ENCODE measurements around the gene MYADML2. TPM values are rescaled to one million over a fixed set of nuclear protein-coding genes. Genes with fewer than 3 reads are reported as not detected.

The MYADML2 gene
- total and polyA plus RNA-seq, 7 donors: 0.47 to 95.8 (median 11.0) TPM

DNA sequence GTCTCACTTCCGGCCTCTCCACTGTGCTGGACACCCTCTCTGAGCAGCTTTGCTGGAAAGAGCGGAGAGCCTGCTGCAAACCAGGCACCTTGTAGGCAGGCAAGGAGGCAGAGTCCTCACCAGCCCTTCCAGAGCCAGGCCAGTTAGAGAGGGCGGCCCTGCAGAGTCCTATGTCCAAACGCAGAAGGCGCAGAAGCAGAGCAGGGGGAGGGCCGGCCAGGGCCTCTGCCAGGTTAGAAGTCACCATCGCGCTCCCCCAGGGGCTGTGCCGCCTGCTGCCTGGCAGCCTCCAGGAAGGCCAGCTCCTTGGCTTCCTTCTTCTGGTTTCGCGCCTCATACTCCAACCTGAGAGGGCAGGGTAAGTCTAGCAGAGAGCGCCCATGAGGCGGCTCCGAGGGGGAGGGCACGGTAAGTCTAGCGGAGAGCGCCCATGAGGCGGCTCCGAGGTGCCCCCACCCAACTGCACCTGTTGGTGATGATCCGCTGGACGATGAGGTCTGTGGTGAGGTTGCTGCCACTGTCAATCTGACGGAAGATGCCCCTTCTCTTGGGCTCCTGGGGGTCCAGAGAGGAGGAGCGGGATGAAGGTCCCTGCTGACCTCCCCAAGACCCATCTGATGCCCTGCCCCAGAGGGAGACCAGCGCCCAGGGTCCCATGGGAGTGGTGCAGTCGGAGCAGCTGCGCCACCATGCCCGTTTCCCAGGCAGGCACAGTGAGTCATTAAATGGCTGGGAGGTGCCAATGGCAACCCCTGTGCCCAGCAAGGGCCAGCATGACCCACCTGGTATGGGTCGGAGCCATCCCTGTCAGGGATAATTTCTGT is 42.2 kb downstream of the MYADML2 start:
- Histone ChIP-seq H3K36me3 (ENCODE audit: insufficient read depth in 1 of 2, low read depth in 1 of 2) (peaks cover 0 to 38% of the 10 kb centered on the region in 2 donors), H3K4me1 (peaks cover 16% of the 10 kb centered on the region), H3K27ac (no peak overlapping the region), H3K4me3 (no peak overlapping the region), H3K27me3 (ENCODE audit: insufficient read depth in 3 of 3, low read length in 2 of 3) (no peaks in the 10 kb centered on the region), H3K9me3 (no peaks in the 10 kb centered on the region)
- intact Hi-C loops (cut with DNase I): no loop called here
- WGBS, 3 donors: 84 to 93% (median 87%) methylated on average over 27 to 28 of the region's 28 CpGs
- ATAC-seq (no peak), DNase-seq (no peak)
- TF ChIP-seq, protein P1, sequence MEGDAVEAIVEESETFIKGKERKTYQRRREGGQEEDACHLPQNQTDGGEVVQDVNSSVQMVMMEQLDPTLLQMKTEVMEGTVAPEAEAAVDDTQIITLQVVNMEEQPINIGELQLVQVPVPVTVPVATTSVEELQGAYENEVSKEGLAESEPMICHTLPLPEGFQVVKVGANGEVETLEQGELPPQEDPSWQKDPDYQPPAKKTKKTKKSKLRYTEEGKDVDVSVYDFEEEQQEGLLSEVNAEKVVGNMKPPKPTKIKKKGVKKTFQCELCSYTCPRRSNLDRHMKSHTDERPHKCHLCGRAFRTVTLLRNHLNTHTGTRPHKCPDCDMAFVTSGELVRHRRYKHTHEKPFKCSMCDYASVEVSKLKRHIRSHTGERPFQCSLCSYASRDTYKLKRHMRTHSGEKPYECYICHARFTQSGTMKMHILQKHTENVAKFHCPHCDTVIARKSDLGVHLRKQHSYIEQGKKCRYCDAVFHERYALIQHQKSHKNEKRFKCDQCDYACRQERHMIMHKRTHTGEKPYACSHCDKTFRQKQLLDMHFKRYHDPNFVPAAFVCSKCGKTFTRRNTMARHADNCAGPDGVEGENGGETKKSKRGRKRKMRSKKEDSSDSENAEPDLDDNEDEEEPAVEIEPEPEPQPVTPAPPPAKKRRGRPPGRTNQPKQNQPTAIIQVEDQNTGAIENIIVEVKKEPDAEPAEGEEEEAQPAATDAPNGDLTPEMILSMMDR (IDR thresholded peaks at IDR 0.05): no peak

GRCh38 chr17:81903896-81904599 is 43.0 kb downstream of the MYADML2 start:
- DNase-seq (no peak), ATAC-seq (no peak)
- intact Hi-C loops (cut with DNase I): no loop called here
- H3K27ac ChIP-seq: no peak overlapping the region
- WGBS, 3 donors: 90 to 96% (median 94%) methylated on average over 24 of the region's 24 CpGs
- H3K4me1 ChIP-seq: peaks cover 16% of the 10 kb centered on the region
- no peak overlapping the region for H3K4me3 ChIP-seq
- no peaks in the 10 kb centered on the region for H3K9me3 ChIP-seq
- H3K27me3 ChIP-seq (ENCODE audit: insufficient read depth in 3 of 3, low read length in 2 of 3): no peaks in the 10 kb centered on the region
- TF ChIP-seq, protein P1 (IDR thresholded peaks at IDR 0.05): no peak
- peaks cover 0 to 43% of the 10 kb centered on the region in 2 donors for H3K36me3 ChIP-seq (ENCODE audit: insufficient read depth in 1 of 2, low read depth in 1 of 2)

GRCh38 chr17:81903415-81903831 is 43.6 kb downstream of the MYADML2 start:
- Histone ChIP-seq H3K9me3 (no peaks in the 10 kb centered on the region), H3K36me3 (ENCODE audit: insufficient read depth in 1 of 2, low read depth in 1 of 2) (peaks cover 0 to 46% of the 10 kb centered on the region in 2 donors), H3K4me1 (peaks cover 16% of the 10 kb centered on the region), H3K27ac (no peak overlapping the region), H3K4me3 (no peak overlapping the region), H3K27me3 (ENCODE audit: insufficient read depth in 3 of 3, low read length in 2 of 3) (no peaks in the 10 kb centered on the region)
- 93 to 96% (median 94%) methylated on average over 10 of the region's 10 CpGs for WGBS, 3 donors
- TF ChIP-seq, protein P1 (IDR thresholded peaks at IDR 0.05): no peak
- ATAC-seq: no peak
- no peak for DNase-seq
- intact Hi-C loops (cut with DNase I): no loop called here

DNA sequence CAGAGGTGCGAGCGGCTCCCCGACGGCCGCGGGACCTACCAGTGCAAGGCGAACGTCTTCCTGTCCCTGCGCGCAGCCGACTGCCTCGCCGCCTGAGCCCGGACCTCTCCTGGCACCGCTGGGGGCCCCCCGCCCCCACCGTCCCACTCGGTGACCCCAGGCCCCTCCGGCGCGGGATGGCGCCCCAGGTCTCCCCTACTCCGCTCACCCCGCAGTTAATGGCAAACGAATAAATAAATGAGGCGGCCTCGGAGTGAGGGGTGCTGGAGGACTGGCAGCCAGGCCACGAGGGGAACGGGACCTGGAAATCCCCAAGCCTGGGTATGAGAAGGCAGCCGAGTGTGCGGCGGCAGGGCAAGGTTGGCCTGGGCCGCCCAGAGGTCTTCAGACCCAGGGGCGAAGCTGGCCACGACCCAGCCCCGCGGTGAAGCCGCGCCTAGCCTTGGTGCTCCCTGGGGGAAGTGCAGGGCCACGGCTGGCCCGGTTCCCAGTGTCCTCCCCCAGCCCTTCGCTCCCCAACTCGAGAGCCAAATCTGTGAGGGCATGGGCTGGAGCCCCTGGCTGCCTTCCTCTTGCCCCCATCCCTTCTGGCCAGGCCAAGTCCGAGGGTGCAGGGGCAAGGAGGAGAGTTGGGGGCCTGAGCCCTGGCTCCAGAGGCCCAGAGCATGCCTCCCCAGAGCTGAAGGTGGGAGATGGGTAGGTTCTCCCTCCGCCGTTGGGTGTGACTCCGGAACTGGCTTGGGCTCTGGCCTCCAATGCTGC is 44.2 kb downstream of the MYADML2 start:
- peaks cover 16% of the 10 kb centered on the region for H3K4me1 ChIP-seq
- TF ChIP-seq, protein P1 (IDR thresholded peaks at IDR 0.05): no peak
- no peak overlapping the region for H3K27ac ChIP-seq
- ATAC-seq (no peak), DNase-seq (no peak)
- intact Hi-C loops (cut with DNase I): no loop called here
- H3K27me3 ChIP-seq (ENCODE audit: insufficient read depth in 3 of 3, low read length in 2 of 3): no peaks in the 10 kb centered on the region
- peaks cover 0 to 52% of the 10 kb centered on the region in 2 donors for H3K36me3 ChIP-seq (ENCODE audit: insufficient read depth in 1 of 2, low read depth in 1 of 2)
- peak overlapping the region; percentile 57 for H3K4me3 ChIP-seq
- 41 to 48% (median 48%) methylated on average over 38 to 47 of the region's 47 CpGs for WGBS, 3 donors
- no peaks in the 10 kb centered on the region for H3K9me3 ChIP-seq
